Suprapubic skin (tissue), 4 donors: ENCODE measurements around the gene HDLBP.

ENCODE experiments used
- CTCF ChIP-seq, 2 donors: fragments of 200-600 bp in 1 of 2; fragments of 450-650 bp in 1 of 2; sonication (generic) in 1 of 2; IDR thresholded peaks; one replicate each; pipeline ENCODE4 v1.5.1; 2016 to 2019; ENCODE audit warnings: antibody characterized with exemption in 2 of 2, mild to moderate bottlenecking in 1 of 2, moderate library complexity in 1 of 2
- EP300 ChIP-seq: sonication (generic); formaldehyde crosslinking; IDR thresholded peaks from one replicate; pipeline ENCODE4 v1.6.1; 2017; ENCODE audit warnings: antibody characterized with exemption
- POLR2AphosphoS5 ChIP-seq, 3 donors: sonication (generic); formaldehyde crosslinking; IDR thresholded peaks; one replicate each; pipeline ENCODE4 v1.6.1; 2017; ENCODE audit warnings: antibody characterized with exemption in 3 of 3

GRCh38 chr2:241213567-241213966 lies 101.9 kb downstream of the HDLBP start:
- TF ChIP-seq EP300: no peak
- TF ChIP-seq CTCF (IDR thresholded peaks at IDR 0.05): no peak
- TF ChIP-seq POLR2AphosphoS5 (IDR thresholded peaks at IDR 0.05): no peak
